HG02623 (cell line): ENCODE results near the gene ELANE.
"Not testable (repeated sequence)": the region's sequence is repeated elsewhere in the genome, so short reads cannot be mapped to it uniquely, and the experiment has no call there.

Experiments
- ATAC-seq: cut with Tn5 transposase; IDR thresholded peaks from one replicate; pipeline ENCODE4 v1.9.1; 2021; ENCODE audit warnings: moderate library complexity; ENCODE audit not compliant: unreplicated experiment

ELANE gene

DNA sequence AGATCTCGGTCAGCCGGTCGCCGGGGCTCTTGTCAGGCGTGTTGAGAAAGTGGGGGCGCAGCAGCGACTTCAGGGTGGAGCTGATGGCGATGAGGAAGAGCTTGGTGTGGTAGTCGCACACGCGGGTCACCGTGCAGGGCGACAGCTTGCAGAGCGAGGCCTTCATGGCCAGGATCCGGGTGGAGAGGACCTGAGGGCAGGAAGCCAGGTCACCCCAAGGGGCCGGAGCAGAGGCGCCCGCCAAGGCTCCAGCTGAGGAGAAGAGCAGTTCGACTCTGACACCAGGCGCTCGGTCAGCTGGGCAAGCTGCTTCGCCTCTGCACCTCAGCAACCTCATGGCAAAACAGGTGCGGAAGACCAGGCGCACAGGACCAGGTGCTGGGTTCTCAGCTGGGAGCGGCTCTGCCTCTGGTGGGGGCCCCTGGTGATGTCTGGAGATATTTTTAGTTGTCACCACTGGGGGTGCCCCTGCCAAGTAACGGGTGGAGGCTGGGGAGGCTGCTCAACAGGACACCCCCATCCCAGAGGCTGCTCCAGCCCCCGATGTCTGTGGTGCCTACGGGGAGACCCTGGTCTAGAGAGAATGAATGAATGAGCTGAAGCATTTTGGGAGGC is 23.3 kb downstream of the ELANE start:
- no peak for ATAC-seq

DNA sequence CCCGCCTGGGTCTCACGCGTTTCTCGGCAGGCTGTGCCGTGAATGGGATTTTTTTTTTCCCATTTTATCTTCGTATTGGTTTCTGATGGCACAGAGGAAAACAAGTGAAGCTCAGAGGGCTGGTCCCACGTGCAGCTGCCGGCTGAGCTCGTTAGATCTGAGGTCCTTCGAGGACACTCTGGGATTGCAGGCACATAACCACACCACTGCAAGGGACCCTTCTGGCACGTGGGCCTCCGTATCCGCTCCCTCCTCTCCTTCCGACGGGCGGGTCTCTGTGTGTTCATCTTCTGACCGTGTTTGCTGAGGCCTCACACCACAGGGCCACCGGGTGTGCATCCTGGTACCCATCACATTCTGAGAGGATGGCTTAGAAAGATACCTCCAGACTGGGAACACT is 24.0 kb downstream of the ELANE start:
- no peak for ATAC-seq

DNA sequence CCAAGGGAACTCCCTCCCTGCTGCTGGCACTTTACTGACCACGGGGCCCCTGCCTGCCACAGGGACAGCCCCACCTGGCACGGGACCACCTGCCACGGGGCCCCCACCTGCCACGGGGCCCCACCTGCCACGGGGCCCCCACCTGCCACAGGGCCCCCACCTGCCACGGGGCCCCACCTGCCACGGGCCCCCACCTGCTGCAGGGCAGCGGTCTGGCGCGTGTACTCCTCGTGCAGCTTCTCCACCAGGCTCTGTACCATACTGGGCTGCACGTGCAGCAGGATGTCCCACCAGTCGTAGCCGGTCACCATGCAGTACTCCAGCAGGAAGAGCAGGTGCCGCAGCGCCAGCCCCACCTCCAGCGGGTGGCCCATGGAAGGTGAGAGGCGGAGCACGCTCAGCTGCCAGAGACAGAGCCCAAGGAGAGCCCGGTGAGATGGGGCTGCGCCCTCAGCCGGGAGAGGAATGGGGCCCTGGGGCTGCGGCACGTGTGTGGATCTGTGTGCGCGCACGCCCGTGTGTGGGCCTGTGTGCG is 24.7 kb downstream of the ELANE start:
- no peak for ATAC-seq

DNA sequence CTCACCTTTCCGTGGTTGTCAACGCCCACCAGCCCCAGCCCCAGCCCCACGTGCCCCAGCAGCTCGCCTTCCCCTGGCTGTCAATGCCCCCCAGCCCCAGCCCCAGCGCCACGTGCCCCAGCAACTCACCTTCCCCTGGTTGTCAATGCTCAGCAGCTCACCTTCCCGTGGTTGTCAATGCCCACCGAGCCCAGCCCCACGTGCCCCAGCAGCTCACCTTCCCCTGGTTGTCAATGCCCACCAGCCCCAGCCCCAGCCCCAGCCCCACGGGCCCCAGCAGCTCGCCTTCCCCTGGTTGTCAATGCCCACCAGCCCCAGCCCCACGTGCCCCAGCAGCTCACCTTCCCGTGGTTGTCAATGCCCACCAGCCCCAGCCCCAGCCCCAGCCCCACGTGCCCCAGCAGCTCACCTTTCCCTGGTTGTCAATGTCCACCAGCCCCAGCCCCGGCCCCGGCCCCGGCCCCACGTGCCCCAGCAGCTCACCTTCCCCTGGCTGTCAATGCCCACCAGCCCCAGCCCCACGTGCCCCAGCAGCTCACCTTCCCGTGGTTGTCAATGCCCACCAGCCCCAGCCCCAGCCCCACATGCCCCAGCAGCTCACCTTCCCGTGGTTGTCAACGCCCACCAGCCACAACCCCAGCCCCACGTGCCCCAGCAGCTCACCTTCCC is 26.0 kb downstream of the ELANE start:
- ATAC-seq: not testable (repeated sequence)

DNA sequence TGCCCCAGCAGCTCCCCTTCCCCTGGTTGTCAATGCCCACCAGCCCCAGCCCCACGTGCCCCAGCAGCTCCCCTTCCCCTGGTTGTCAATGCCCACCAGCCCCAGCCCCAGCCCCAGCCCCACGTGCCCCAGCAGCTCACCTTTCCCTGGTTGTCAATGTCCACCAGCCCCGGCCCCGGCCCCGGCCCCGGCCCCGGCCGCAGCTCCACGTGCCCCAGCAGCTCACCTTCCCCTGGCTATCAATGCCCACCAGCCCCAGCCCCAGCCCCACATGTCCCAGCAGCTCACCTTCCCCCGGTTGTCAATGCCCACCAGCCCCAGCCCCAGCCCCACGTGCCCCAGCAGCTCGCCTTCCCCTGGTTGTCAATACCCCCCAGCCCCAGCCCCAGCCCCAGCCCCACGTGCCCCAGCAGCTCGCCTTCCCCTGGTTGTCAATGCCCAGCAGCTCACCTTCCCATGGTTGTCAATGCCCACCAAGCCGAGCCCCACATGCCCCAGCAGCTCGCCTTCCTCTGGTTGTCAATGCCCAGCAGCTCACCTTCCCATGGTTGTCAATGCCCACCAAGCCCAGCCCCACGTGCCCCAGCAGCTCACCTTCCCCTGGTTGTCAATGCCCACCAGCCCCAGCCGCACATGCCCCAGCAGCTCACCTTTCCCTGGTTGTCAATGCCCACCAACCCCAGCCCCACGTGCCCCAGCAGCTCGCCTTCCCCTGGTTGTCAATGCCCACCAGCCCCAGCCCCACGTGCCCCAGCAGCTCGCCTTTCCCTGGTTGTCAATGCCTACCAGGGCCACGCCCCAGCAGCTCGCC is 26.9 kb downstream of the ELANE start:
- not testable (repeated sequence) for ATAC-seq

DNA sequence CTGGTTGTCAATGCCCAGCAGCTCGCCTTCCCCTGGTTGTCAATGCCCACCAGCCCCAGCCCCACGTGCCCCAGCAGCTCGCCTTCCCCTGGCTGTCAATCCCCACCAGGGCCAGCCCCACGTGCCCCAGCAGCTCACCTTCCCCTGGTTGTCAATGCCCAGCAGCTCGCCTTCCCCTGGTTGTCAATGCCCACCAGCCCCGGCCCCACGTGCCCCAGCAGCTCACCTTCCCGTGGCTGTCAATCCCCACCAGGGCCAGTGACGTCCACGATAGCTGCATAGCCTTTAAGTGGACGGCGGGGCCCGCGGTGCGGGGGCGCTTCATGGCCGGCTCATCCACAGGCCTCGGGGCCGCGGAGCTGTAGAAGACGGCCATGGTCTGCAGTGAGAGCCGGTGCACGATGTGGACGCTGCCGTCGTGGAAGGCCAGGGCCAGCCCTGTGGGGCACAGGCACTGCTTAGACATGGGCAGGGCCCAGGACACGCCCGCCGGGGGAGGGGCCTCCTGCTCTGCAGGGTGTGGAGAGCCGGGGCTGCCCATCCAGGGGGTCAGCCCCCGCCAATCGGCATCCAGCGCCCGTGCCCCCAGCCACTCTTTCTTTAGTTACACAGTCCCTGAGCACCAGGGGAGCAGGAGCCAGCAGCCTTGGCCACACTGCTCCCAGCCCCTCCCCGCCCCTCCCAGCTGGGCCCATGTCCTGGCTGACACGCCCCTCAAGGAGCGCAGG is 27.8 kb downstream of the ELANE start:
- no peak for ATAC-seq

DNA sequence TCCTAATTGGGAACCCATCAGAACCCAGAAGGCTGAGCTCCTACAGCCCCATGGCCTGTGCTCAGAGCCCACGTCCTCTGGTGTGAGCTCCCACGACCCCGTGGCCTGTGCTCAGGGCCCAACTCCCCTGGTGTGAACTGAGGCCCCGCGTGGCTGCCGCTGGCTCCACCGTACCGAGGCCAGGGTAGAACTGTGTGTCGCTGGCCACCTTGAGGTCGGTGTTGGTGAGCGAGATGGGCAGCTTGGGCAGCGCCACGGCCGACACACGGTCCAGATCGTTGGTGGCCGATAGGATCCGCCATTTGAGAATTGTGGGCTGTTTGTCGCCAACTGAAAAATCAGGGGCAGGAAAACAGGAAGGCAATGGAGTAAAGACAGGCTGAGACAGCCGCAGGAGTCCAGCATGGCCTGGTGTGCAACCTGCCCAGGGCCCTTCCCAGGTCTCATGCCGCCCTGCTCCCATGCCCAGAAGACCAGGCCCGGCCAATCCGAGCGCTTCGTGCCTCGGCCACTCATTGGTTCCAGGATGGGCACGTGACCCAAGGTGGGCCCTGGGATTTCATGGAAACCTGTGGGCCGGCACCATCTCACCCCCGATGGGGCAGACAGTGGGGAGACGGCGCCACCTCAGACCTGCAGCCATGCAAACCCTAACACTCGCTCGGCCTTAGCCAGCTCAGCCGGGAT is 29.4 kb downstream of the ELANE start:
- ATAC-seq: no peak

DNA sequence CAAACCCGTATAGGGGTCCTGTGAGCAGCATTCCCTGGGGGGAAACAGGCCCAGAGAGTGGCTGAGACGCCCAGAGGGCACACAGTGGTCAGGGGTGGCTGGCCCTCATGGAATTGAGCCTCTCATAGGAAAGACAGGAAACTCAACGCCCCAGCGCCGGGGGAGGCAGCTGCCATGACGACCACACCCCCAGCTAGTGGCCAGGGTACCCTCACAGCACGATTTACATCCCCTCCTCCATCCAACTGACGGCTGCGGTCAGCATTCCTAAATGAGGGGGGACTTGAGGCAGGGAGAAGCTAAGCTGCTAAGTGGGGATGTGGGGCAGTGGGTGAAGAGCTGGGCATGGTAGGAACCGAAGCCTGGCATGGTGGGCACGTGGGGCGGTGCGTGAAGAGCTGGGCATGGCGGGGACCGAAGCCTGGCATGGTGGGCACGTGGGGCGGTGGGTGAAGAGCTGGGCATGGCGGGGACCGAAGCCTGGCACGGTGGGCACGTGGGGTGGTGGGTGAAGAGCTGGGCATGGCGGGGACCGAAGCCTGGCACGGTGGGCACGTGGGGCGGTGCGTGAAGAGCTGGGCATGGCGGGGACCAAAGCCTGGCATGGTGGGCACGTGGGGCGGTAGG is 30.9 kb downstream of the ELANE start:
- no peak for ATAC-seq

DNA sequence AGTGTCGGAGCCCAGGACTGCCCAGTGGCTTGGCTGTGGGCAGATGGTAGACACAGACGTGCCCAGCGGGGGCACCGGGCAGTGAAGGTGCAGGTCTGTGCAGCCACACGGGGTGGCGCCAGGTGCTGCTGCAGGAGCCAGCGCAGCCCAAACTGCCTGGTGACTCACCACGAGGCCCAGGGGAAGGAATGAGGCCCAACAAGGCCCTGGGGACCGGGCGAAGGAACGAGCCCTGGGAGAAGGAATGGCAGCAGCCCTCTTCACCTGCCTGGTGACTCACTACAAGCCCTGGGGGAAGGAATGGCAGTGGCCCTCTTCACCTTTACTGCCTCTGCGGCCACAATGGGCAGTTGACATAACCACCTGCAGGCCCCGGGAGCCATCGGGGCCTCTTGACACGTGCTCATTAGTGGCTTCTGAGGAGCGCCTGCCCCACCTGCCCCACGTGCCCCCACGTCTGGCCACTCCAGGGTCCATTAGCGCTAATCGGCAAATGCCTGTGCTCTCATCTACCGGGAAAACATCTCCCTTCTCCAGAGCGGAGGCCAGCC is 31.6 kb downstream of the ELANE start:
- ATAC-seq: no peak

DNA sequence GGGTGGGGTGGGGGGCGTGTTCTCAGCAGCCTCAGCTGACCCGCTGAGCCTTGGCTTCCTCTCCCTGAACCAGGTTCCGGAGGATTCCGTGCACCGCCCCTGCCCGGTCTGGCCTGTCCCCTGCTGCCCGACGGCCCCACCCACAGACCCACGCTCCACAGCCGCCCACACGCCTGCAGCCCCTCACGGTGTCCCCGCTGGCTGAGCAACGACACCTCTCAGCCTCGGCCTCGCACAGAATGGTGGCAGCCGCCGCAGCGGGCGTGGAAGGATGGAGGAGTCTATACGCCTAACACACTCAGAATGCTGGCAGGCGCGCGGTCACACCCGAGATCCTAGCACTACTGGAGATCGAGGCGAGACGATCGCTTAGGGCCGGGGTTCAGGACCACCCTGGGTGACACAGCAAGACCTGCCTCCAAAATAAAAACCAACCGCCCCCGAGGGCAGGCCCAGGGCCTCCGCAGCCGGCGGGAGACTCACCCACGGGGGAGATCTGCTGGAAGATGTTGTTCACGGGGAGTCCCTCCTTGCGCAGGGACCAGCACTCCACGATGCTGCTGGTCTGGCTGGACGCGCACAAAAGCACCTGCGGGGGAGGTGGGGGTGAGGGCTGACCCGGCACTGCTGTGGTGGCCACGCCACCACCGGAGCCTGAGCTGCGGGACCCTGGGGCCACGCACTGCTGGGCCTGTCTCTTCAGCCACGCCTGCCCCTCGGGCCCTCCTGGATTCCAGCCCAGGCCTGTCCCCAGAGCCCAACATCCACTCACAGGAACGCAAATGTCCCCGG is 32.5 kb downstream of the ELANE start:
- no peak for ATAC-seq

DNA sequence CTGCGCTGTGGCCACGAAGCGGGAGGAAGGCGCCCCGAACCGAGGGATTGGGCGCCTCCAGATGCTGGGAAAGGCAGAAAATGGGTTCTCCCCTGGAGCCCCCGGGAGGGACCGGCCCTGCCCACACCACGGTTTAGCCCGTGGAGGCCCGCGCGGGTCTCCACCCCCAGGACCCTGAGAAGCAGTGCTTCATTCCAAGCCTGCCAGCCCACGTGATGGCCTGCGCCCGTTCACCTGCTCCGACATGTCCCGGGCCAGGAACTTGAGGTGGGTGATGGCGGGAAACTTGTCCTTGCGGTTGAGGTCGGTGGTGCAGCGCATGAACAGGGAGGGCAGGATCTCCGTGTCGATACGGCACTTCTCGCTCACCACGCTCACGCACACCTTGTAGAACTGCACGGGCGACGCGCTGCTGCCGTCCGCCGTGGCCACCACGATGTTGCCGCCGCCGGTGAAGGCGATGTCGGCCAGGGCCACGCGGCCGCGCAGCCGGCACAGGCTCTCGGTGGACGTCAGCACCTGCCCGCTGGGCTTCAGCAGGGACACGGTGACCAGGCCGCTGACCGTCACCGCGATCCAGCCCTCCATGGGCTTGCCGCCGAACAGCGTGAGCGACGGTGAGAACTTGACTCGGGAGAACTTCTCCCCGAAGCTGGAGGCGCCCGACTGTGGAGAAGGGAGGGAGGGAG is 33.6 kb downstream of the ELANE start:
- ATAC-seq: no peak

DNA sequence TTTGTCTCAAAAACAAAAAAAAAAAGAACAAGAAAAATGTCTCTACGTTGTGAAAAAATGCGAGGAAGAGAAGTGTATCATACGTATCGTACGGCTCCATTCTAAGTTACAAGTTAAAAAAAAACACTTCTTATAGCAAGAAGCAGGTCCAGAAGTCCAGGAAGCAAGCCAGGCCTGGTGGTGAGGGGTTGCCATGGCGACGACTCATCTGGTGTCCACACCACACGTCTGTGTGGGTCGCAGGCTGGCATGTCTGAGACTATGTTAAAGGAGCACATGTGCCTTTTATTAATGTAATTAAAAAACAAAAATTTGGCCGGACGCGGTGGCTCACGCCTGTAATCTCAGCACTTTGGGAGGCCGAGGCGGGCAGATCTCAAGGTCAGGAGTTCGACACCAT is 35.0 kb downstream of the ELANE start:
- no peak for ATAC-seq

DNA sequence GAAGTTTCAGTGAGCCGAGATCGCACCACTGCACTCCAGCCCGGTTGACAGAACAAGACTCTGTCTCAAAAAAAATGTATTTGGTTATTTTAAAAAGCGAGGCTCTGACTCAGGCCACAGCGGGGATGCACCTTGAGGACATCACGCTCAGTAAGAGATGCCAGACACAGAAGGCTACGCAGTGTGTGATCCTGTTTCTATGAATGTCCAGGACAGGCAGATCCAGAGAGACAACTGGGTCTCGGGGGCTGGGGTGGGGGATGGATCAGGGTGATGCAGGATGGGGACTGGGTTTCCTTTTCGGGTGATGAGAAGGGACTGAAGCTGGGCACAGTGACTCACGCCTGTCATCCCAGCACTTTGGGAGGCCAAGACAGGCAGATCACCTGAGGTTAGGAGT is 35.5 kb downstream of the ELANE start:
- no peak for ATAC-seq

DNA sequence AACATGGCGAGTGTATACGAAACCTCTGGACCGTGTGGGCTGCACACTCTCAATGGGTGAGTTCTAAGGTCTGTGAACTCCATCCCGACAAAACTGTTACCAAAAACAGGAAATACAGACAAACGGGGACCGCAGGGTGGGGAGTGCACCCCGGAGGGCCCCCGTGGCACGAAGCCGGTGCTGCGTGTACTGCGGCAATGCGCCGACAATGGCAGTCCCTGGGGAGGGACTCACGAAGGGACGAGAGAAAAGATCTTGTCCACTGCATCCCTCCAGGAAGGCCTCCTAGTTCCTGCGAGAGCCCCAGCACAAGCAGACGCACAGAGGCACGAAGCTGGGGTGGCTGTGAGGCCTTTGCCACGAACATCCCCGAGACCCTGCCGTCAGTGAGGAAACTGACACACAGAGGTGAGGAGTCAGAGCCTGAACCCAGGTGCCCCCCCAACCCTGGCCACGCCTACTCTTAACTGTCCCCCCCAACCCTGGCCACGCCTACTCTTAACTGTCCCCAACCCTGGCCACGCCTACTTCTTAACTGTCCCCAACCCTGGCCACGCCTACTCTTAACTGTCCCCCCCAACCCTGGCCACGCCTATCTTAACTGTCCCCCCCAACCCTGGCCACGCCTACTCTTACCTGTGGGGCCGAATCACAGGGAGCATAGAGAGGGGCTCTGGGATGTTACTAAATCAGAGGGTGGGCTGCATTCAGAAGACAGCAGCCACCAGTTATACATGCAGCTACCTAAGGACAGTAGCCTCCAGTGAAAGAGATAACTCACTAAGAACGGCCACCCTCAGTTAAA is 36.7 kb downstream of the ELANE start:
- ATAC-seq: no peak

DNA sequence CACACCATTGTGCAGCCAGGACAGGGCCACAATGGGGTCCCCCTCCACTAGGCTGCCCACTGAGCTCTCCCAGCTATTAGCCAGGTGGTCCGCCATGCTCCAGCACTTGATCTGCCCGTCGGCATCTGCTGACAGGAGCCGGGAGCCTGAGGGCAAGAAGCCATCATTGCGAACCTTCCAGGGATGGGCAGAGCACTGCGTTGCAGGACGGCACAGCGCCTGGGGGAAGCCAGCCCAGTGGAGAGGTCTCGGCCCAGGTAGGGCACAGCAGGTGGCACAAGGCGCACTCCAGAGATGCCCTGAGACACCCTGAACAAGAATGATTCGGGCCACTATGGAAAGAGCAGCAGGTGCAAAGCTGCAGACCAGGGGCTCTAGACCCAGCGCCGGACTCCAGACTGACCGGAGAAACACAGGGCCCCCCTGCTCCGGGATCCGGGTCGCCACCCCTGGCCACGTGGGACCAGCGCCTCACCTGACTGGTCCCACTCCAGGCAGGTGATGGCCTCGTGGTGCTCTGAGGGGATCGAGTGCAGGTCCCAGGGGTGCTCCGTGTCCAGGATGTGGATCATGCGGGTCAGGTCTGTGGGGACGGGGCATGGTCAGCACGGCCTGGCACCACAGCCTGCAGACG is 37.7 kb downstream of the ELANE start:
- no peak for ATAC-seq

DNA sequence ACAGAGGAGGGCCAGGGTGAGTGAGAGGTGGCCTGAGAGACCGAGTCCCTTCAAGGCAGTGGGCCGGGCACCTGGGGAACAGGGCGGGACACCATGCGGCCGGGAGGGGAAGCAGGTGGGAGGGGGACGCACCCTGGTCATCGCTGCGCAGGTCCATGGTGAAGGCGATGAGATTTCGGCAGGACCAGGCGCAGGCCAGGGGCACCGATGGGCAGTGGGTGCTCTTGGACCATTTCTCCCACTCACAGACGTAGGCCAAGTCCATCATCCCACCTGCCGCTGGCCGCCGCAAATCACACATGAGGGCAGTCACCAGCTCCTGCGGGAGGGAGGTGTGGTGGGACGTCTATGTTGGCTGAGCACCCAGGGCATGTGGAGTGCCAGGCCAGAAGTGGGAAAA is 38.7 kb downstream of the ELANE start:
- ATAC-seq: no peak
